GM19467 (cell line): ENCODE data around the gene PEX11A.
"Not testable (repeated sequence)": the region's sequence is repeated elsewhere in the genome, so short reads cannot be mapped to it uniquely, and the experiment has no call there.

Source experiments
- ATAC-seq: cut with Tn5 transposase; IDR thresholded peaks from one replicate; pipeline ENCODE4 v1.9.1; 2021; ENCODE audit warnings: mild to moderate bottlenecking, moderate library complexity; ENCODE audit not compliant: unreplicated experiment

PEX11A gene, protein sequence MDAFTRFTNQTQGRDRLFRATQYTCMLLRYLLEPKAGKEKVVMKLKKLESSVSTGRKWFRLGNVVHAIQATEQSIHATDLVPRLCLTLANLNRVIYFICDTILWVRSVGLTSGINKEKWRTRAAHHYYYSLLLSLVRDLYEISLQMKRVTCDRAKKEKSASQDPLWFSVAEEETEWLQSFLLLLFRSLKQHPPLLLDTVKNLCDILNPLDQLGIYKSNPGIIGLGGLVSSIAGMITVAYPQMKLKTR

DNA sequence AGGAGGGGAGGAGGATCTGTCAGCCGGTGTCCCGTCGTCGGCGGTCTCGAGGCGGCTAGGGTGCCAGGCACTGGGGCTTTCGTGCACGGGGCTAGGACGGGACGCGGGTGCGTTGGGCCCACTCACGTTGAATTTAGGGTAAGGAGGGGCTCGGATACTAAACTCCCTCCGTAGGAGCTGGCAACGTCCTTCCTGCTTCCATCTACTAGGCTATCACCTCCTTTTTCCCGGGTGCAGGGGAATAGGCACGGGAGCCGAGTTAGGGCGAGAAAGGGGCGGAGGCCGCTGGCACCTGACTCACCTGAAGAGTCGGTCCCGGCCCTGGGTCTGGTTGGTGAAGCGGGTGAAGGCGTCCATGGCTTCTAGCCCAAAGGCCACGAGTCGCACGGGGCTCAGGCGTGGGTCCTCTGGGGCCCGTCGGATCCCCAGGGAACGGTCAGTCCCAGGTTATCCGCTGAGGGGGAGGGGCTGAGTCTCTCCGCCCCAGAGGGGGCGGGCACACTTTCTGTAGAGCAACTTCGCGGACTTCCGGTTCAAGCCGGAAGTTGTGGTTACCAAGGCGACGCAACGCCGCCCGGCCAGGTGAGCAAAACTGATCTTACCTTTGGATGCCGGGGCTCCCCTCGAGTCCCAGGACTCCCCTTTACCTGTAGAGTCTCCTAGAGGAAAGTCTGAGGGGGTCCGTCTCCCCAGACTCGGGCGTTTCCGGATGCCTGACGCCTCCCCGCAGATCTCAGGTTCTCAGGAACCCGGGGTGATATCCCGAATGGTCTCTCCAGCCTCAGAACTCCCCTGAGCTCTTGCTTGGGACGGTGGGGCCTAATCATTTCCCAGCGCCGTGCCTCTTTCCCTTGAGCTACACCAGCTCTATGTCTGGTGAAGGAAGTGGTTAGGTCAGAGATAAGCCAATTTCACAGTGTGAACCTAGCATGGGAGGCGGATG, at the start of gene PEX11A, which contains the start of gene WDR93:
TSS of gene PEX11A (minus strand) at position 479 of the 943 bp plus-strand sequence. CDS start at position 357, 122 bp downstream.
TSS of gene WDR93 (plus strand) at position 536 of the 943 bp plus-strand sequence. CDS start 10,936 bp downstream, outside the sequence.
- ATAC-seq = peak; percentile 86

DNA sequence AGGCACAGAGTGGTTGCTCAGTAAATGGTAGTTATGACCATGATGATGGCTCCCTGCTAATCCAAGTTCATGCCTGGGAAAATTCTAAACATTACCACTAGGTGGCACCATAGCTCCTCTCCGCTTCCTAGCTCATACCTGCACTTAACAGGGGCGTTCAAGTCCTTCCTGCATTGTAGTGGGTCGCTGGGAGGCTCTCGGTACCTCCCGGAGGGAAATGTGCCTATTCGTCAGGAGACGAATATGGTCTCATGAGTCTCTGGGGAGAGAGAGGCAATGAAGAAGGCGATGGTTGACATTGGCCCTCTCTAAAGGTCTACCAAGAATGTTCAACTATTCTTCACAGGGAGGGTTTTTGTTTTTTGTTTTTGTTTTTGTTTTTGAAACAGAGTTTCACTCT, 49.6 kb upstream of the PEX11A start:
- ATAC-seq = peak; percentile 74

DNA sequence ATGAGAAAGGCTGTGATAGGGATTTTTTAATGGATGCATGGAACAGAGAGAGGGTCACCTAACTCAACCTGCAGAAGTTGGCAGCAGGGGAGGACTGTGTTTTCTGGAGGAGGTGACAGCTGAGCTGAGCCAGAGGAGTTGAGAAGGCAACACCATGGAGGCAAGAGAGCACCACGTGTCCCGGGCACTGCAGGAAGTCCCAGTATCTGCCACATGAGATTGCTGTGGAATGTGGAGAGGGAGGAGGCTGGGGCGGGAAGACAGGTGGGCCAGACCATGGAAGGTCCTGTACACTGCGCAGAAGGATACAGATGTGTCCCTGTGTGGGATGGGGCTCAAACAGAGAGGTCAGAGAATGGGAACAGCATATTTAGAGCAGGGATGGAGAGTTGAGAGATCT, 45.2 kb upstream of the PEX11A start:
- no peak for ATAC-seq

DNA sequence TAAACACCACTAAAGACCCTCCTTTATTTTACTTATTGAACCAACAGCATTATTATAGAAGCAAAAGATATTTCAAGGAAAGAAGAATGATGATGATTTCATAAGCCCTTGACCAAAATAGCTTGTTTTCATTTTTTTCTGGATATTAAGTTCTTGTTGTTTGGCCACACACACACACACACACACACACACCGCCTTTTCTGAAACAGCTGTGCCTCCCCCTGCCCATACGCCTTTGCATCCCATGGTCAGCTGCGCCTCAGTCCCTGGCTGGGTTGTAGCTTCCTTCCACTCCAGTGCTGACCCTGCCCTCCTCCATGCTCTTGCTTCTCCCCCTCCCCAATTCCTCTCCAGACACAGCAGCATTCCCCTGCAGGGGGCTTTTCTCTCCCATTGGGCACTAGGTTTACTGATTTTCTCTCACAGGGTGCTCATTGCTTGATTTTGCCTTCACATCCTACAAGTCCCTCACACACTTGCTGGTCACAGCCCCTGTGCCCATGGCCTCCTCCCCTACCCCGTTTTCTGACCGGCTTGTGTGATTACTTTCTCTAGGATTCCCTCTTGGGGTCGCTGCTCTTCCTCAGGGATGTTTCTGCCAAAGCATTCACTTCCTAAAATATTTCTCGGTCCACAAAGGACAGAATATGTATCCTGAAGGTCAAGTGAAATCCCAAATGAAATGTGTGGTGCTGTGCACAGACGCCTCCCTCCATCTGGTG, 42.1 kb upstream of the PEX11A start:
- no peak for ATAC-seq

DNA sequence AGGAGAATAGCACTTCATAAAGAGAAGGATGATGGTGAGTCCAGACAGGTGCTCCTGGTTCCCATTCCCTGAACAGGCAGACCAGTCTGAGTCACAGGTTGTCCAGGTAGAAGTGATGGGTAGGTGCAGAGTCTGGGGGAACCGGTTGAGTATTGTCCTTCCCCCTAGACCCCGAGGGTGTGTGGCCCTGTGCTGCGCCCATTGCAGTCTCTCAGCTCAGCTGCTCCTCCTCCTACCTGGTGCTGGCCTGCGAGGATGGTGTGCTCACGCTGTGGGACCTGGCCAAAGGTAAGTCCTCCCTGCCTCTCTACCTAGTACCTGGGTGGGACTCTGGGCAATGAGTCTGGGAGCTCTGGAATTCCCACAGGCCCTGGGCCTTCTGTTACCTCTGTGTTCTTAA, 40.7 kb upstream of the PEX11A start:
- ATAC-seq = no peak

DNA sequence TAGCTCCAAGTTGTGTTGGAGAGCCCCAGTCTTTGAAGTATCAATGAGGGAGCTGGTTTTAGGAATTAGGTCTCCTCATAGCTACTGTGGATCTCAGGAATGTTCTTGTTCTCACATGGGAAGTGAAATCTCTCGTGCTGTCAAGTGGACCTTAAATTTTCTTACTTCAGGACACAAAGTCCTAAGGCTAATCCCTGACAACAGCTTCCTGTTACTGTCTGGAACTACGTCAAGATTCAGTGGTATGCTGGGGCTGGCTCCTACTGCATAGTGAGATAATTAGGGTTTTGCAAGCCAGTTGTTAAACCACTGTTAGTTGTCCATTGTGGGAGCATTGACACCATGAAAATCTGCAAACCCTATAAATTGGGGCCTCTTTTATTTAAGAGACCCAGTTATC, 37.7 kb upstream of the PEX11A start:
- no peak for ATAC-seq

DNA sequence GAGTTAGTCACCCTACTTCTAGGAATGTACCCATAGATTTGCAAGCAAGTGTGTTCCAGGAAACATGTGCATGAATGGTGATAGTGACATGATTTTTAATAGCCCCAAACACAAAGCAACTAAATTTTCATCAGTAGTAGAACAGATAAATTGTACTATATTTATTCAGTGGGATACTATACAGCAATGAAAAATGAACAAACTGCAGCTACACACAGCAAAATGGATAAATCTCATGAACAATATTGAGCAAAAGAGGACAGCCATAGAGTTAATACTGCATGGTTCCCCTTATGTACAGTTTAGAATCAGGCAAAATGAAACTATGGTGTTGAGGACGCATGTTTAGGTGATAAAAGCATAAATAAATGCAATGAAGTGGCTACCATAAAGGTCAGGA, 34.5 kb upstream of the PEX11A start:
- no peak for ATAC-seq

DNA sequence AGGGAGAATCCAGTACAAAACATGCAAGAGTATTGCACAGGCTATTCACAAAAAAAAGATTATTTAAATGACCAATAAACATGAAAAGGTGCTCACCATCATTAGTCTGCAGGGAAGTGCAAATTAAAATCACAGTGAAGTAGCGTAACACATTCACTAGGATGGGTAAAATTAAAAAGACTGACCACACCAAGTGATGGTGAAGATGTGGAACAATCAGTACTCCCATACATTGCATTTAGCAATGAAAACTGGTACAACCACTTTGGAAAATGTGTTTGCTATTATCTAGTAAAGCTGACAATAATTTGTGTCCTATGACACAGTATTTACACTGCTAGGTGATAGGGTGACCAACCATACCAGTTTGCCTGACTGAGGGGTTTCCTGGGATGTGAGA, 34.1 kb upstream of the PEX11A start:
- ATAC-seq = no peak

DNA sequence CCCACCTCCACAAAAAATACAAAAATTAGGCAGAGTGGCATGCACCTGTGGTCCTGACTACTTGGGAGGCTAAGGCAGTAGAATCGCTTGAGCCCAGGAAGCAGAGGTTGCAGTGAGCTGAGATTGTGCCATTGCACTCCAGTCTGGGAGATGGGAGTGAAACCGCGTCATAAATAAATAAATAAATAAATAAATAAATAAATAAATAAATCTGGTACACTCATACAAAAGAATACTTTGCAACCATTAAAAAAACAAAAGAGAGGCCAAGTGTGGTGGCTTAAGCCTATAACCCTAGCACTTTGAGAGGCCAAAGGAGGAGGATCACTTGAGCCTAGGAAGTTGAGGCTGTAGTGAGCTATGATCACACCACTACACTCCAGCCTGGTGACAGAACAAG, 32.5 kb upstream of the PEX11A start:
- no peak for ATAC-seq

DNA sequence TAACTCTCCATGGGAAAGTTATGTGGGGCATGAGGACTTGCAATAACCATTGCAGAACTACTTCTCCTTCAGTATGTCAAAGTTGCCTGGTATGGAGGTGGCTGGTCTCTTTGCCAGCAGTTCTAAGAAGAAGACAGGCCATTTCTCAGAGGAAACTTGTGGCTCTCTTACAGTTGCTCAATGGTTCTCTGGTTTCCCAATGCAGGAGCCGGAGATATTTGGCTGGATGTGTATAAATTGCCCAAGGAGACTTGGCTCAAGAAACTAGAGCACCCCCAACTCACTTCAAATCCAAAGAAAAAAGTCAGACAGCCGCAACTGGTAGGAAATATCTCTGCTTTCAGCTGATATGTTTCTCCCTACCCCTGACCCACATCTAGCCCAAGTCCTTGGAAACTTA, 24.2 kb upstream of the PEX11A start:
- ATAC-seq = no peak

DNA sequence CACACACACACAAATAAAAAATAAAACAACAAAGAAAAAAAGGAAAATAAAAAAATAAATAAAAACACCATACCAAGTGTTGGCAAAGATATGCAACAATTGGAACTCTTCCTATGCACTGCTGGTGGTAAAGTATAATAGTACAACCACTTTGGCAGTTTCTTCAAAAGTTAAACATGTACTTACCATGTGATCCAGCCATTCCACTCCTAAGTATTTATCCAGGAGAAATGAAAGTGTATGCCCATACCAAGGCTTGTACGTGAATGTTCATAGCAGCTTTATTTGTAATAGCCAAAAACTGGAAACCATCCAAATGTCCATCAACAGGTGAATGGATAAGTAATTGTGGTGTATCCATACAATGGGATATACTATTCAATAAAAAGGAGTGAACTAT, 17.0 kb upstream of the PEX11A start:
- no peak for ATAC-seq

DNA sequence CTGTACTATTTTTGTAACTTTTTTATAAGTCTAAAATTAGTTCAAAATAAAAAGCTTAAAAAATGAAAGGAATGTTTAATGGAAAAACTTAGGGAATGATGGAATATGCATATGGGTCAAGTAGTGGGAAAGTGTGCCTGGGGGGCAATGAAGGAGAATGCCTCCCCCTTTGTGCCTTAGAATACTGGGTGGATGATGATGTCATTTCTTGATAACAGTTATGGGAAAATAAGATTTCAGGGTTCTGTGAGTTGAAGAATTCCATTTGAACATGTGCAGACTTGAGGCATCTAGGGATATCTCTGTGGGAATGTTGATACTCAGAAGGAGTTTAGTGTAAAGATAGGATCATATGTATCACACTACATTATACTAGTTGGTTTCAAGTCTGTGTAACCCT, 13.9 kb upstream of the PEX11A start:
- no peak for ATAC-seq

DNA sequence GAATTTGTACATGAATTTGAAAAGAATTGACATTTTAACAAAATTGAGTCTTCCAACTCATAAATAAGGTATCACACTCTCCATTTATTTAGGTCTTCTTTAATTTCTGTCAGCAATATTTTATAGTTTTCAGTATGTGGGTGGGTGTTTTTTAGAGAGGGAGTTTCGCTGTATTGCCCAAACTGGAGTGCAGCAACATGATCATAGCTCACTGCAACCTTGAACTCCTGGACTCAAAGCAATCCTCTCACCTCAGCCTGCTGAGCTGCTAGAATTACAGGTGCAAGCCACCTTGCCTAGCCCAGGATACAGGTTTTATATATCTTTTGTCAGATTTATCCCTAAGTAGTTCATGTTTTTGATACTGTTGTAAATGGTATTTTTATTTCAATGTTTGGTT, 4.6 kb upstream of the PEX11A start:
- no peak for ATAC-seq

DNA sequence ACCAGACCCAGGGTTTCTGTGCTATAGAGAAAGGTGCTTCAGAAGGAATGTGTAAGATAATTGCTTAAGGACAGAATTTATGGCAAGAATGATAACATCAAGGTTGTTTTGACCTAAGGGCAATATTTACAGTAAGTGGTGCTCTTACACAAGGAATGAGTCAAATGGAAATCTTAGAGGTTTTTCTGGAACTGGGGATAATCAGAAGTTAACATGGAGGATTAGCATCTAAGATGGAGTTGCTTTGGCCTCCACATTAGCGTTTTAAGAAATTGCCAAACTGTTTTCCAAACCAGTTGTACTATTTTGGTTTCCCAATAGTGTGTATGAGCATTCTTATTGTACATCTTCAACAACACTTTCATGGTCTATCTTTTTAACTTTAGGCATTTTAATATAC, 3.1 kb upstream of the PEX11A start:
- no peak for ATAC-seq

DNA sequence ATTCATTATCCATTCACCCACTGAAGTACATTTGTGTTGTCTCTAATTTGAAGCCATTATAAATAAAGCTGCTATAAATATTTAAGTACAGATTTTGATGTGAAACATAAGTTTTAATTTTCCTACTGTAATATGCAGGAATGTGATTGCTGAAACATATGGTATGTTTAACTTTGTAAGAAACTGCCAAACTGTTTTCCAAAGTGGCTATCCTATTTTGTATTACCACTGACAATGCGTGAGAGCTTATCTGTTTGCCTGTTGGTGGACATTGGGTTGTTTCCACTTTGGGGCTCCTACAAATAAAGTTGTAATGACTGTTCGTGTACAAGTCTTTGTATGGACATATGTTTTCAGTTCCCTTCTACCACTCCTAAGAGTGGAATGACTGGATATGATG, 2.5 kb upstream of the PEX11A start:
- ATAC-seq = no peak

DNA sequence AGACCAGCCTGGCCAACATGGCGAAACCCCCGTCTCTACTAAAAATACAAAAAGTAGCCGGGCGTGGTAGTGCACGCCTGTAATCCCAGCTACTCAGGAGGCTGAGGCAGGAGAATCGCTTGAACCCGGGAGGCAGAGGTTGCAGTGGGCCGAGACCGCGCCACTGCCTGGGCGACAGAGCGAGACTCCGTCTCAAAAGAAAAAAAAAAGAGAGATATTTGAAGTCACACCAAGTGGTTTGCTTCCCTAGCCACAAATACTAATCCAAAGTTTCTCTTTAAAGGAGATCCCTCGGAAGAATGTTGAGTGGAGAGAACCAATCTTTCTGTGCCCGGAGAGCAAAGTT, 651 bp downstream of the PEX11A start:
- not testable (repeated sequence) for ATAC-seq

DNA sequence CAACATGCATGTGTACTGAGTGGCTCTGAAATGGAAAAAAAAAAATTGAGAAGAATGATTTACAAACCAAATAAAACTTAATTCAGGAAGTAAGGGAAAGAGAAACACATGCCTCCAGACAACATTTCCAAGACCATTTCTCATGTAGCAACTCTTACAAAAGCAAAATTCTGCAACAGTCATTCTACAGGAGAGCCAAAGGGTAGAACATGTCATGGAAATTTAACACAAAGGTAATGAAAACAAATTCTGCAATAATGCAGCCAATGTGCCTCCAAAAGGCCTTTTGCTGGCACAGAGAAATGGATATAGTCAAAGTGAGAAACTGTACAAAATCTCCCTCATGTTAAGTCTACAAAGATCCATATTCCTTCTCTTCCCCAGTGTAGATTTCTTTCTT, 4.0 kb downstream of the PEX11A start:
- ATAC-seq = no peak

DNA sequence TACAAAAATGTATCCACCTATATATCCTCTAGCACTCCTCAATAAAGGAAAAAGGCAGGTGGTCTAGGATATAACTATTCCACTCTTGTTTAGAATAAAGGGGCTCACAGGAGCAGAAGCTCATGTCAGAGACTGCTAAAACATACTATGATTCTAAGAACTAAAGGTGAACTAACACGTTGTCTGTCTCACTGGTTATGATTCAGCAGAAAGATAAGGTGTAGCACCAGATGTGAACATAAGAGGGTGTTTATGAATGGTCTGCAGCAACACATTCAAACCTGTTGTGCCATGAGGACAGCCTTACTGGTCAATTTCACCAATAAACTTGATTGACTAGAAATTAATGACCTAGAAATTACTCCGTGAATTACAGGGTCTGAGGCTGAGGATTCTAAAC, 4.6 kb downstream of the PEX11A start:
- no peak for ATAC-seq

DNA sequence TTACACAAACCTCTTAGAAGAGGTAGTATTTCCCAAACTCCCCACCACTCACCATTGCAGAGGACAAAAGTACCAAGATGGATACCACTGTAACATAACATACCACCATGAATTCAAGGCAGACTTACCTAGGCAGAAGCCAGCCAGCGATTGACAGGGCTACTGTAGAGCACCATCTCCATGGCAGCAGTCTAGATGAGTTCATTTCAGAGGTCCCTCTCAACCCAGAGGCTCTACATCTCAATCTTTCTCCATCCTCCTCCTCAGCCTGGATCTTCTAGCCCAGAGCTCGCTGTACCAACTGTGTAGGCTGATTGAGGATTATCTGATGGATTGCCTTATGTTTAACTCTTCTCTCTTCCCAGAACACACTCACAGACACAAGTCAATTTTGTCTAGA, 9.4 kb downstream of the PEX11A start:
- ATAC-seq = no peak

DNA sequence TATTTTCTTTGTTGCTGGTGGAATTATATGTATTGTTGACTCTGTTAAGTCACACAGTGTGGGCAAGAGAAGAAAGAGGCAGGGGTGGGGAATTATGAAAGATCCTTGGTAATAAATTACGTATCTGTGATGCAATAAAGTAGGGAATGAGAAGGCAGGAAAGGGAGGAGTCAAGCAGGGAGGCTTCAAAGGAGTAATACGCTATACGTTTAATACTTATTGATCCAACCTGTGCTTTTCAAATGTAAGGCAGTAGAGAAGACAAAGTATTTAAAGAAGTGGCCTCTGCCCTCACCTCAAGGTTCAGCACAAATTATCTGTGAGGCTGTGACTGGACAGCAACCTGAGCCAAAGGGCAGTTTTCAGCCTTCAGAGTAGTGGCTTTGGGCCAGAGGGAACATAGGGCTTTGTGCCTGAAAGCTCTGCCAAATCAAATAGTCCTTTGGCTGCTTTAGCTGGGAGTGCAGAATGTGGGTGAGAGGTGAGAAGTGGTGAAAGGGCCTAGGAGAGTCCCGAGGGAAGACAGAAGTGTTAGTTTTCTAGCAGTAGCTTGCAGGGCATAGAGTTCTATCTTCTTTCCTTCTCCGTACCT, 10.2 kb downstream of the PEX11A start:
- ATAC-seq = no peak

DNA sequence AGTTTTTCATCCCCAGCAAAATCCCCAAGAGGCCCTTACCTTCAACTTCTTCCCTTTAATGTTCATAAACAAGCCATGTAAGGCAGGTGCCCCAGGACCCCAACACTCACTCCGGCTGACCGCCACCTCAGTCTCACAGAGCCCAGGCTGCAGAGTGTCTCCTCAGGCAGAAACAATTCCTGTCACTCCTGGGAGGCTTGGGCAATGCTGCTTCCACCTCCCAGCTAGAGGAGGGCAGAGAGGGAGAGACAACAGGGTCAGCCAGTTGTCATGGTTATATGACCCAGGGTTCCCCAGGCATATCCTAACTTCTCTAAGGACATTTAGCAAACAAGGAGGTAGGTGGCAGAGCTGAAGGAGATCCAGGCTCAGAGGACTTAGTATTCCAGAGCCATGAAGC, 11.3 kb downstream of the PEX11A start, which contains the start of gene PLIN1:
TSS of gene PLIN1 (minus strand) at position 156 of the 400 bp plus-strand sequence. CDS start 1,878 bp downstream, outside the sequence.
- no peak for ATAC-seq
